SW 1271 (cell line): ENCODE results near the gene HRH3.

Experiments
- DNase-seq, 2 experiments: peaks; one replicate each; lab custom pipeline; 2025; lab: John Stamatoyannopoulos, UW

The HRH3 gene

GRCh38 chr20:62219992-62220665 is at the start of gene HRH3:
HRH3 (minus strand) TSS chr20:62220278; CDS start chr20:62219970, 308 bp downstream.
- DNase-seq = no peak

GRCh38 chr20:62269871-62270270 is 49.8 kb upstream of the HRH3 start:
- DNase-seq = no peak

DNA sequence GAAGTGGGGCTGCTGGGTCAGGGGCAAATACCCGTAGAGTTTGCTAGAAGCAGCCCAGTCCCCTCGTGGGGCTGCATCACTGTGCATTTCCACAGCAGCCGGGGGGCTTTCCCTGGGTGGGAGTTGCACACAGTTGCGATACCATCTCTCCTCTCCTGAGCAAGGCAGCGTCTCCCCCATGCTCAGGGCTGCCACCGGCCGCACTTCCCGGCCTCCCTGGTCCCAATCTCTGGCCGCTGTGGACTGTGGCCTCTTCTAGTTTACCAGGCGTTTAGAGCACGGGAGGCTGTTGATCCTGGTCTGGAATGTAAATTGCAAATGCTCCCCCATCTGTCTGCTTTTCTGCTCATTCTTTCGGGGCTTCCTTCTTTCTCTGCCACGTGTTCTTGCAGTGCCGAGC is 49.3 kb upstream of the HRH3 start:
- DNase-seq = no peak

GRCh38 chr20:62268228-62268900 is 48.3 kb upstream of the HRH3 start:
- no peak for DNase-seq

DNA sequence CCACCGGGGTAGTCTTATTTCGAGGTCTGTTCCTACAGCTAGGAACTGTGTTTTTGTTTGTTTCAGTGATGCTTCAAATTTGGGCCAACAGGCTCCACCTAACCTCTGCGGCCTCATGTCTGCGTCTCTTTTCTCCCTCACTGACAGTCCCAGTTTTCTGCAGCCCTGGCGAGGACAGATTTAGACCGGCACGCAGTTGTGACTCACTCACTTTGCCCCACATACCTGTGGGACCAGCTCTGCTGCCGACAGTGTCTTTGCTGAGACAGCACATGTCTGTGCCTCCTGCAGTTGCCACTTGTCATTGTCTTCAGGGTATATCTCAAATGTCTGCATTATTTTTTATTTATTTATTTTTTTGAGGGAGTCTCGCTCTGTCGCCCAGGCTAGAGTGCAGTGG is 47.5 kb upstream of the HRH3 start:
- DNase-seq = no peak

DNA sequence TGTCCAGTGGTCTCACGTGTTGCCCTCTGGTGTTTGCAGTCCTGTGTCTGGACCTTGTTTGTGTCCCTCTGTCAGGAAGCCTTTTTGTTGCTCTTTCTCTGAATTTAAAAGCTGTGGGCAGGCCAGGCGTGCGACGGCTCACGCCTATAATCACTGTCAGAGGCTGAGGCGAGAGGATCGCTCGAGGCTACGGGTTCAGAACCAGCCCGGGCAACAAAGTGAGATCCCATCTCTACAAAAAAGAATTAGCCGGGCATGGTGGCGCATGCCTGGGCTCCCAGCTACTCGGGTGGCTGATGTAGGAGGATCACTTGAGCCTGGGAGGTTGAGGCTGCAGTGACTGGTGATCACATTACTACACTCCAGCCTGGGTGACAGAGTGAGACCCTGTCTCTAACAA is 46.8 kb upstream of the HRH3 start:
- no peak for DNase-seq

DNA sequence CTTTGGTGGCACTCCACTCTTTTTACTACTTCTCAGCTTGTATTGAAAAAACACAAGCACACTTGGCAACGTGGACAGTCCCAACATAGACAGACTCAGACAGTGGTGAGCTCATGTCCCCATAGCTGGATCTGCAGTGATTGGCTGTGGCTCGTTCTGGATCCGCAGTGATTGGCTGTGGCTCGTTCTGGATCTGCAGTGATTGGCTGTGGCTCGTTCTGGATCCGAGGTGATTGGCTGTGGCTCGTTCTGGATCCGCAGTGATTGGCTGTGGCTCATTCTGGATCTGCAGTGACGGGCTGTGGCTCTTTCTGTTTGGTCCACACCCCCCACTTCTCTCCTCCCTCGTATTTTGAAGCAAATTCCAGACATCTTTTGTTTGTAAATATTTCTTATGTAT is 46.3 kb upstream of the HRH3 start:
- DNase-seq = no peak

- no peak for DNase-seq
These were observed 45.3 kb upstream of the HRH3 start for GRCh38 chr20:62265365-62265764.

GRCh38 chr20:62263396-62263795 is 43.3 kb upstream of the HRH3 start:
- DNase-seq = no peak

DNA sequence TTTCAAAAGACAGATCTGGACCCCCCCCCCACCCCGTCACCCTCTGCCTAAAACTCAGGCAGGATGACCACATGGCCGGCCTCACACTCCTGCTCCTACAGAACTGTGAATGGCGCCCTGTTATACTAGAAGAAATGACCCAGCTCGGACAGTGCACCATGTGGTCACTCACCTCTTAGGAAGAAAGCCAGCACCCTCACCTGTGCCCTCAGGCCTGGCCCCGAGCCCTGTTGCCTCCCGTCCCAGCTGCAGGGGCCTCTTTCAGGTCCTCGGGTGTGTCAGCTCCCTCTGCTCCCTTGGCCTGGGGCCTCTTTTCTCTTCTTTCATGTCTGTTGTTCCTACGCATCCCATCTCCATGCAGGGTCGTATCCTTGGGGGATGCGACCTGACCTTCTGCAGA is 42.0 kb upstream of the HRH3 start:
- DNase-seq = no peak

DNA sequence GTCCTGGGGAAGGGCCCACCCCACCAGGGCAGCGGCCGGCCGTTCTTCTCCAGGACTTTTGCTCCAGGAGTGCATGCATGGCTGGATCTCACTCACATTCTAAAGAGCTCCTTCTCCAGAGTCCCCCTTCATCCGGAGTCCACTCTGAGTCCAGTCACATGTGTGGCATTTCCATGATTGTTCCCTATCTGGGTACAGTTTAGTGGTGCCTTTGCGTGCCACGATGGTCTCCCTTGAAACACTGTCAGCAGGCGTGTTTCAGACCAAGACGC is 39.2 kb upstream of the HRH3 start:
- no peak for DNase-seq

- no peak for DNase-seq
These were observed 38.6 kb upstream of the HRH3 start for GRCh38 chr20:62258499-62259293.

DNA sequence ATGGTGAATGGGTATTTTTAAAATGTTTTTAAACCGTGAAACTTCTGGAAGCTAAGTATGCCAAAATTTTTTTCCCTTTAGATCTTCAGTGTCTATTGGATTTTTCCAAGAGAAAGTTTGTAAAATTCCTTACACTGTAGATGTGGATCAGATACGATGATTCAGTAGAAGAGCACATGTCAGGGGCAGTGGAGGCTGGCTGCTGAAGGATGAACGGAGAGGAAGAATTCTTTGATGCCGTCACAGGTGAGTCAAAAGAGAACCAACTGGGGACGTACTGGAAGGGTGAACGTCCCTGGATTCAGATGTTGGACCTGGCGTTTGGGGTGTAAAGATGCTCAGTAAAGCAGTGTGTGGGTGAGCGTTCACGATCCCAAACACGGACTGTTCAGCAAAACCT is 35.9 kb upstream of the HRH3 start:
- DNase-seq = no peak

GRCh38 chr20:62254021-62254724 is 34.1 kb upstream of the HRH3 start:
- no peak for DNase-seq

DNA sequence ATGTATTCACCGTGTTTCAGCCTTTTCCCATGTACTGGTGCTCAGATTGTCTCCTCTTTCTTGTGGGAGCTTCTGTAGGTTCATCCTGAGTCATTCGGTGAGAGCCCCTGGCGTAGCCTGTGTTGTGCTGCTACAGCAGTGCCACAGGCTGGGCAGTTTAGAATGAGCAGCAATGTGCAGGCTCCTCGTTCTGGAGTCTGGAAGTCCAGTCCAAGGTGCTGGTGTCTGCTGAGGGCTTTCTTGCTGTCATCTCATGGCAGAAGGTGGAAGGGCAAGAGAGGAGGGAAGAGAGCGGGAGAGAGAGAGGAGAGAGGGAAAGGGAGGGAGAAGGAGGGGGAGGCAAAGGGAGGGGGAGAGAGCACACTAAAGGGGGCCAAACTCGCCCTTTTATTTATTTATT is 33.3 kb upstream of the HRH3 start:
- no peak for DNase-seq

GRCh38 chr20:62252342-62252966 is 32.4 kb upstream of the HRH3 start:
- DNase-seq = no peak

DNA sequence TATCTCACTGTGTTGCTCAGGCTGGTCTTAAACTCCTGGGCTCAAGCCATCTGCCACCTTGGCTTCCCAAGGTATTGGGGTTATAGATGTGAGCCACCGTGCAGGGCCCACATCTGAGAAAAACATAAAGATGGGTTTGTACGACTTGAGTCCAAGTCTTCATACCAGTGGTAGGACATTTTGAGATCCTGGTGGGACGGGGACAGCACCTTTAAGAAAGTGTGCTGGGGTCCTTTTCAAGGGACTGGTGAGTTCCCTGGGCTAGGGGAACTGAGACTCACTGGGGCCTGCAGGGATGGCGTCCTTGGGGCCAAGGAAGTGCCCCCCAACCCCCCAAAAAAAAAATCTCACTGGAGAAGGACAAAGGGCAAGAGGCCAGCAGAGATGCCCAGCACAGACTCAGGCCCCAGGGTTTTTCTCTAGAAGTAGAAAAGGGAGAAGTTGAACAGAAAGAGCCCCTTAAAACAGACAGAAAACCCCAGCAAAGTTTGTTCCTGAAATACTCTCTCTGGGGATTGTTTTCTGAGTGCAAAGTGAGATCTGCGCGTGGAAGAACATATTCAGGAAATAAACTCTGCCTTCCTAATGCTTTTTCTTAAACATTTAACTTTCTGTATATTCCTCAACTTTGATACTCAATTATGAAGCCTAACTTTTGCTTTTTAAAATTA is 28.9 kb upstream of the HRH3 start:
- DNase-seq = no peak

- no peak for DNase-seq
These were observed 27.0 kb upstream of the HRH3 start for GRCh38 chr20:62246872-62247652.

- no peak for DNase-seq
These were observed 26.4 kb upstream of the HRH3 start for GRCh38 chr20:62246431-62246830.

GRCh38 chr20:62245911-62246280 is 25.8 kb upstream of the HRH3 start:
- DNase-seq = no peak

- no peak for DNase-seq
These were observed 24.6 kb upstream of the HRH3 start for GRCh38 chr20:62244644-62245108.
